GM21526 (cell line): ENCODE data around the gene CCL13.
"Not testable (repeated sequence)": the region's sequence is repeated elsewhere in the genome, so short reads cannot be mapped to it uniquely, and the experiment has no call there.

ENCODE experiments used
- ATAC-seq: cut with Tn5 transposase; IDR thresholded peaks from one replicate; pipeline ENCODE4 v1.9.1; 2021; ENCODE audit warnings: moderate library complexity; ENCODE audit not compliant: unreplicated experiment, low FRiP score

CCL13 gene

DNA sequence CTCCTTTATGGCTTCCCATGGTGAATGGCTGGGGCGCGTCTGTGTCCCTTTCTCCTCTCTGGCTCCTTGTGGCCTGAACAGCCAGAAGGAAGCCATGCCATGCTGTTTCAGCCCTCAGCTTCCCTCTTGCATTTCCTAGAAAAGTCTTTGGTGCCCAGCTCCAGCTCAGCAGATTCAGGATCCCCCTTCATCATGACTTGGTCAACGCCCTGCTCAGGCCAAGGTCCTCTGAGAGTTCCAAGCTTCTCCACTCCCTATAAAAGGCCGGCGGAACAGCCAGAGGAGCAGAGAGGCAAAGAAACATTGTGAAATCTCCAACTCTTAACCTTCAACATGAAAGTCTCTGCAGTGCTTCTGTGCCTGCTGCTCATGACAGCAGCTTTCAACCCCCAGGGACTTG, at the start of gene CCL13:
Gene CCL13, plus strand, starts transcription at position 287 of the 400 bp plus-strand sequence. Its CDS starts 47 bp downstream, at position 334.
- ATAC-seq = no peak

DNA sequence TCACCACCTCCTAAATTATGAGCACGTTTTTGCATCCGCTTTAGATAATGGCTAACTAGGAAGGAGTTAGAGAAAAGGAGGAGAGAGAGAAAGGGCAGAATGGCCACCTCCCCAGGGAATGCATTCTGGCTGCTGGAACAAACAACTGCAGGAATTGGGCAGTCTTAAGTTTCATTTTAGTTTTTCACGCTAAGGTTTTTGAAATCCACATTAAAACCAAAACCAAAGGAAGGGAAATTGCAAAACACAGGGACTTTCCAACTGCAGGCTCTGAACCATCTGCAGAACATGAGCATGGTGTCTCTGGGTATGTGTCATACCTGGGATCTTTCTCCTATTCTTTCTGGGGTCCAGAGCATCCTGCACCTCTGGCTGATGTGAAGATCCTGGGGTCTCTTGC, 49.2 kb upstream of the CCL13 start:
- ATAC-seq = no peak

DNA sequence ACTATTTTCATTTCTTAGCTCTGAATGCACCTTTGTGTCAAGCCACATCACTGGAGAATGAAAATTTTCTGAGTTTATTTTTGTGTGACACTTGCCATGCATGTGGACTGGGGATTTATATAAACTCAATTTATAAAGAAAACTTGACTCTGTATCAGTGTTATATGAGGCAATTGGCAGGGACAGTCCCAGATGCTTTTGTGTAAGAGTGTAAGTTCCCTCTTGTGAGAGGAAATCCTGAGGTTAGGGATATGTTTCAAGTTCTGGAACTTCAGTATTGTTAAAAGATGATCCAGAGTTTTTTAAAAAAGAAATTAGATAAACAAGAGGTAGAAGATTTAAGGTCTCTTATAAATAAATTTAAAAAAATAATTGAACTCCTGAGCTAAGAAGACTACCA, 47.9 kb upstream of the CCL13 start:
- ATAC-seq = no peak

DNA sequence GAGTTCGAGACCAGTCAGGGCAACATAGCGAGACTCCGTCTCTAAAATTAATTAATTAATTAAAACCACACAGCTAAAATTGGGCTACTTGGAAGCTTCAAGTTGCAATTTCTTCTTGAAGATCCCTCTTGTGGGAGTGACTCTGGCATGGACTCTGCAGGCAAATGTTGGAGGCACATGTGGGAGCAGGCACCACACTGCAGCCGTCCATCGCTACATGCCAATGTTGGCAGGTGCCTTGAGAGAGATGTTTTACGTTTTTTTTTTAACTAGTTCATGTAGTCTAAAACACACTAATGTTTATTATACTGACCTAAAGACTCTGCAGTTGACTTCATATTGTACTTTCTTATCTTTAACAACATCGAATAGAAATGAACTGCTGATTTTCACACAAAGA, 45.0 kb upstream of the CCL13 start:
- ATAC-seq = no peak

DNA sequence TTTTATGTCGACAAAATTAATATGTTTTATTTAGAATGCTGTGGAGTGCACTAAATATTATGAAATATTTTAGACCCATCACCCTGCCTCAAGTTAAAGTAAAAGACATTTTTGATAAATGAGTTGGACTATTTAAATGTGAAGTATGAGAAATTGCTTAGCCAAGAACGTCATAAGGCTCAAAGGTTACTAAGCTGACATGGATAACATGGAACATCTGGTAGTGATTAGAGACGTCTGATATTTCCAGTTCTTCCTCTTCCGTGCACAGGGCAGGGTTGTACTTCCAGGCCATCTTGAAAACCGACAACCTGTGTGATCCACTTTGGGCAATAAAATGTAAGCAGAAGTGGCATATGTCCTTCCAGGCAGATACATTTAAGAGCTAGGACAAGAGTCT, 44.2 kb upstream of the CCL13 start:
- ATAC-seq = no peak

DNA sequence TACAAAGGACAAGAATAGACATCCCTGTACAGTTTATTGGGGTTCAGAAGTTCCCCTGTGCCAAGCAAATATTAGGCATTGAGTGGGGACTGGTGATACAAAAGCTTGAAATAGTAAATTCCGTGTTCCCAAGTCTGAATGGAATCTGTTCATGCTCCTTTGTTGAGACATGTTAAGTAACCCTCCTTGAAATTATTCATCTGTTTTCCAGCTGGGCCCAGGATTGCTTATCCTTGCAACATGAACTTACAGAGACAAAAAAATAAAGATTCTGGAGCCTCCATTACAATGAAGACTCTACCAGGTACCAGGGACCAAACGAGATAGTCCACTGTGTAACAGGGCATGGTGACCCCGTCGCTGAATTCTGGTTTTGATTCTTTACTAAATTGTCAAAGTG, 43.1 kb upstream of the CCL13 start:
- no peak for ATAC-seq

DNA sequence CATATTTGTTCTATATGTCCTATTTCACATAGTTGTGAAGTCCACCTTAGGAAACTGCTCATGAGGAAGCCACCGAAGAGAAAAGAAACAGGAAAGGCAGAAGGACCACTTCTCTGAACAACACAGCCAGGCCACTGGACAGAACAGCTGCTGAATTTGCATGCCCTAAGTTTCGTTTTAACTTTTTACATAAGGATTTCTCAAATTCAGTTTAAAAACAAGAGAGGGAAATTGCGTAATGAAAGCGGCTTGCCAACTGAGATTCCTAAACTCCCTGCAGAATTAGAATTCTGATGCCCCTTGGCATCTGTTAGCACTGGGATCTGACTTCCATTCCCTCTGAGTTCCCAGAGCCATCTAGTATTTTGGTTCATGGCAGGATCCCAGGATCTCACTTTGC, 42.0 kb upstream of the CCL13 start:
- ATAC-seq = no peak

DNA sequence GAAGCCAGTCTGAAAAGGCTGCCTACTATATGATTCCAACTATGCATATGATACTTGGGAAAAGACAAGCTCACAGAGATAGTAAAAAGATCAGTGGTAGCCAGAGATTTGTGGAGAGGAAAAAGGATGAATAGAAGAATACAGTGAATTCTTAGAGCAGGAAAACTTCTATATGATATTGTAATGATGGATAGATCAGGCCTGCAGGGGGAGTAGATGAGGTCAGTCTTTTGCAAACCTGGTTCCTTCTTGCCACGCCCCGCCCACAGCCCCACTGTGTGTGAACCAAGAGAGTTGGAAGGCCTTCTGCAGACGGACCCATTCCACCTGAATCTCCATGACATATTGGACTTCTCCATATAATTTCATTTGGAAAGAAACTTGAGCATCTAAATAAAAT, 37.8 kb upstream of the CCL13 start:
- no peak for ATAC-seq

DNA sequence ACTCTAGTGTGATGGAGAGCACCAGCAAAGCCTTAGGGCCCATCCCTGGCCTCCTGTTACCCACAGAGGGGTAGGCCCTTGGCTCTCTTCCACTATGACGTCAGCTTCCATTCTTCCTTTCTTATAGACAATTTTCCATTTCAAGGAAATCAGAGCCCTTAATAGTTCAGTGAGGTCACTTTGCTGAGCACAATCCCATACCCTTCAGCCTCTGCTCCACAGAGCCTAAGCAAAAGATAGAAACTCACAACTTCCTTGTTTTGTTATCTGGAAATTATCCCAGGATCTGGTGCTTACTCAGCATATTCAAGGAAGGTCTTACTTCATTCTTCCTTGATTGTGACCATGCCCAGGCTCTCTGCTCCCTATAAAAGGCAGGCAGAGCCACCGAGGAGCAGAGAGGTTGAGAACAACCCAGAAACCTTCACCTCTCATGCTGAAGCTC, 37.2 kb upstream of the CCL13 start, which contains the start of gene CCL8:
Gene CCL8, plus strand, starts transcription at position 397 of the 445 bp plus-strand sequence. CDS start 67 bp downstream, outside the sequence.
- no peak for ATAC-seq

DNA sequence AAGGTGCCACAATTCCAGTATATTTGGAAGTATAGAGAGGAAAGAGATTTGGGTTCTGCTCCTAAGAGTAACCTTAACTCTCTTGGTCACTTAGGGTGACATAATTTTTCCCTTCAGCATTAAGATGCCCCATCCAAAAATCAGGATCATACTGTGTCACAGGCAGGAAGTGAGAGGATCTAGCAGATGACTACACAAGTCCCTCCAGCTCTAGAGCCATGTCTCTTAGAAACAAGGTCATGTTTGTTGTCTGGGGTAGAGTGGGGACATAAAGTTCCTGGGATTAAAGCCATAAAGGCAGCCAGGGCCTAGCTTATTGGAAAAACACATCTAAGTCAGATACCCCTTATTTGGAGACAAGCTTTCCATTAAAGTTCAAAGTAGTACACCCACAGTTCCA, 34.3 kb upstream of the CCL13 start:
- ATAC-seq = no peak

DNA sequence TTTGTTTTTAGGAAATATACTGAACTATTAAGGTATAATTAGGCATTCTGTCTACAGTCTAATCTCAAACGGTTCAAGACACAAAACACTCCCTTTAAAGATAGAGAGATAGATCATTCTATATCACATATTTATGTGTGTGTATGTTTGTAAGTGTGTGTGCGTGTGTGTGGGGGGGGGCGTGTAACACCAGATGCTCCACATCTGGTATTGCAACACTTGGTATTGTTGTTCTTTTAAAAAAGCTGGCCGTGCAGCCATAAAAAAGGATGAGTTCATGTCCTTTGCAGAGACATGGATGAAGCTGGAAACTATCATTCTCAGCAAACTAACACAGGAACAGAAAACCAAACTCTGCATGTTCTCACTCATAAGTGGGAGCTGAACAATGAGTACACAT, 28.7 kb upstream of the CCL13 start:
- not testable (repeated sequence) for ATAC-seq

DNA sequence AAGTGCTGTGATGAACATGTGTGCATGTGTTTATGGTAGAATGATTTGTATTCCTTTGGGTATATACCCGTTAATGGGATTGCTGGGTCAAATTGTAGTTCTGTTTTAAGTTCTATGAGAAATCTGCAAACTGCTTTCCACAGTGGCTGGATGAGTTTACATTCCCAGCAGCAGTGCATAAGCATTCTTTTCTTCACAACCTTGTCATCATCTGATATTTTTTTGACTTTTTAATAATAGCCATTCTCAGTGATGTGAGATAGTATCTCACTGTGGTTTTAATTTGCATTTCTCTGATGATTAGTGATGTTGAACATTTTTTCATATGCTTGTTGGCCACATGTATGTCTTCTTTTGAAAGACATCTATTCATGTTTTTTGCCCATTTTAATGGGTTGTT, 18.6 kb upstream of the CCL13 start:
- ATAC-seq = no peak

DNA sequence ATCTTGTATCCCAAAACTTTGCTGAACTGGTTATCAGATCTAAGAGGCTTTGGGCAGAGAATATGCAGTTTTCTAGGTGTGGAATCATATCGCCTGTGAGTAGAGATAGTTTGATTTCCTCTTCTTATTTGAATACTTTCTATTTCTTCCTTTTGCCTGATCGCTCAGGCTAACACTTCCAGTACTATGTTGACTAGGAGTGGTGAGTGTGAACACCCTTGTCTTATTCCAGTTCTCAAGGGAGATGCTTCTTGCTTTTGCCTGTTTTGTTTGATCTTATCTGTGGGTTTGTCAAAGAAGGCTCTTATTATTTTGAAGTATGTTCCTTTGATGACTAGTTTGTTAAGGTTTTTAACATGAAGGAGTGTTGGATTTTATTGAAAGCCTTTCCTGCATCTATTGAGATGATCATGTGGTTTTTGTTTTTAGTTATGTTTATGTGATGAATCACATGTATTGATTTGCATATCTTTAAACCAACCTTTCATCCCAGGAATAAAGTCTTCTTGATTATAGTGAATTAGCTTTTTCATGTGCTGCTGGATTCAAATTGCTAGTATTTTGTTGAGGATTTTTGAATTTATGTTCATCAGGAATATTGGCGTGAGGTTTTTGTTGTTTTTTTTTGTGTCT, 17.0 kb upstream of the CCL13 start:
- ATAC-seq = no peak

DNA sequence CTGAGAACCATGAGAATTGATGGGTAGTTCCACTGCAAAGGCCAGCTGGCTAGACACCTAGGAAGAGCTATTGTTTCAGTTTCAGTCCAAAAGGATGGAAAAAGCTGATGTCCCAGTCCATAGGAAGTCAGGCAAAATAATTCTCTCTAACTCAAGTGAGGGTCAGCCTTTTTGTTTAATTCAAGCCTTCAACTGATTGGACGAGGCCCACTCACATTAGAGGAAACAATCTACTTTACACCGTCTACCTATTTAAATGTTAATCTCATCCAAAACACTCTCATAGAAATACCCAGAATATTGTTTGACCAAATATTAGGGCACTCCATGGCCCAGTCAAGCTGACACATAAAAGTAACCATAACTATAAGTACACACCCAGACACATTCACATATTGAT, 14.4 kb upstream of the CCL13 start:
- ATAC-seq = no peak

DNA sequence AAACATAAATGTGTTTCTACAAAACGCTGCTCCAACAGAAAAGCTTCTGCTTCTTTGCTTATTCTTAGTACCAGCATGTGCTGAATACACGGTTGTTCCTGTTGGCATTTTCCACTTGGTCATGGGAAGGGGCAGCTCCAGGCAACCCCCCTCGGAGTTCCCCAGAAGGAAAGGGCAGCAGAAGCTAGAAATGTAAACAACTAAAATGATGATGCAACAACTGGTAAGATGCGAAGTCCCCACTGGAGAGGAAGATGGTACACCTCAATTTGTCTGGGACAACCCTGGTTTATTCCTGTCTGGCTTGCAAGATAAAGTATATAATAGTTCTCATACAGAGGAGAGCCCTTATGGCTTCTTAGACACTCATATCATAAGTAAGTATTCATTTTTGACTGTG, 9.2 kb upstream of the CCL13 start:
- no peak for ATAC-seq

DNA sequence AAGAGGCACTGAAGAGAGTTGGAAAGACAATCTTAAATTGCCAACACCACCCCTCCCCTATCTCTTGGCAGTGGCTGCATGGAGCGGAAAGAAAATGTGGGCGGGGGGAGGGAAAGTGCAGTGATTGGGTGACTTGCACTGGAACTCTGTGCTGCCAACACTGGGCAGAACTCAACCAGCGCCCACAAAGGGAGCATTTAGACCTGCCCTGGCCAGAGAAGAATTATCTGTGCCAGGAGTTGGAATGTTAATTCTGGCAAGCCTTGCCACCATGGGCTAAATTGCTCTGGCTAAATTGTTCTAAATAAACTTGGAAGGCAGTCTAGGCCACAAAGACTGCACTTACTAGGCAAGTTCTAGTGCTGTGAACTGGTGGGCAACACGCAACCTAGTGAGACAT, 6.5 kb upstream of the CCL13 start:
- ATAC-seq = no peak

DNA sequence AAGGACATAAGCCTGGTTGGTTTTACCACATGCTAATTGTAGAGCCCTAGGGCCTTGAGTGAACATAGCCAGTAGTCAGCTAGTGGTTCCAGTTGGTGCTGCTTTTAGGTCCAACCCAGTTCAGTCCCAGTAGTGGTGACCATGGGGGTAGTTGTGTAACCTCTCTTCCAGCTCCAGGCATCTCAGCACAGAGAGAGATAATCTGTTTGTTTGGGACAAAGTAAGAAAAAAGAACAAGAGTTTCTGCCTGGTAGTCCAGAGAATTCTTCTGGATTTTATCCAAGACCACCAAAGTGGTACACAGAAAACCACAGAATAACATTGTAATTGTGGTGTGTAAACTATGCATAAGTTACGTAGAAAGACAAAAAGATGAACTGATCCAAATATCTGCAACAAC, 5.2 kb upstream of the CCL13 start:
- no peak for ATAC-seq

DNA sequence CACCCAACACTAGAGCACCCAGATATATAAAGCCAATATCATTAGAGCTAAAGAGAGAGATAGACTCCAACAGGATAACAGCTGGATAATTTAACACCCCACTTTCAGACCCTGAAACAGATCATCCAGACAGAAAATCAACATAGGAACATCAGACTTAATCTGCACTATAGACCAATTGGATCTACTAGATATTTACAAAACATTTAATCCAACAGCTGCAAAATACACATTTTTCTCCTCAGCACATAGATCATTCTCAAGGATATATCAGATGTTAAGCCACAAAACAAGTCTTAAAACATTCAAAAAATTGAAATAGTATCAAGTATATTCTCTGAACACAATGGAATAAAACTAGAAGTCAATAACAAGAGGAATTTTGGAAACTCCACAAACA, 4.1 kb upstream of the CCL13 start:
- ATAC-seq = no peak

DNA sequence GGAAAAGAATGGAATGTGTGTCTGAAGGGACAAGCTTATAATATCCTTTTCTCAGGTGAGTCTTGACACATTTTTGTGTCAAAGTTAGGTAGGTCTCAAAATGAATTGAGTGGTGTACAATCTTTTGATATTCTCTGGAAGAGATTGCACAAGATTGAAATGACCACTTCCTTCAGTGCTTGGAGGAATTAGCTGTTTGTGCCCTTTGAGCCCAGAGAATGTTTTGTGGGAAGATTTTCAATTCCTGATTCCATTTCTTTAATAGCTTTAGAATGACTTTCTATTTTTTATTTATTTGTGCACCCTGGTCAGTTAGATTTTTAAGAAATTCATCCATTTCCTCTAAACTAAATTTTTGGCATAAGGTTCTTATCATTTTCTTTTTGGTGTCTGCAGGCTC, 1.6 kb upstream of the CCL13 start:
- no peak for ATAC-seq

DNA sequence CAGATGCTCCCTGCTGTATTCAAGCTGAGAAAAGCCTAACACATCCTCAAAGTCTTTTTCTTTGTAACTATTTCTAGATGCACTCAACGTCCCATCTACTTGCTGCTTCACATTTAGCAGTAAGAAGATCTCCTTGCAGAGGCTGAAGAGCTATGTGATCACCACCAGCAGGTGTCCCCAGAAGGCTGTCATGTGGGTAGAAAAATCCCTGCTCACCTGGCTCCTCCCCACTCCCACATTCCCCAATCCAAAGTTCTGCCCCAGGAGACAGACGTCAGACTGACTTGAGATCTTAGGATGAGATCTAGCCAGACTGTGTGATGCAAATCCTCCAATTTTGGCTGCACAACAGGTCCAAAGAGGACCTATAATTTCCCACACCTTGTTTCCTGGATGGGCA, 1.1 kb downstream of the CCL13 start:
- no peak for ATAC-seq

DNA sequence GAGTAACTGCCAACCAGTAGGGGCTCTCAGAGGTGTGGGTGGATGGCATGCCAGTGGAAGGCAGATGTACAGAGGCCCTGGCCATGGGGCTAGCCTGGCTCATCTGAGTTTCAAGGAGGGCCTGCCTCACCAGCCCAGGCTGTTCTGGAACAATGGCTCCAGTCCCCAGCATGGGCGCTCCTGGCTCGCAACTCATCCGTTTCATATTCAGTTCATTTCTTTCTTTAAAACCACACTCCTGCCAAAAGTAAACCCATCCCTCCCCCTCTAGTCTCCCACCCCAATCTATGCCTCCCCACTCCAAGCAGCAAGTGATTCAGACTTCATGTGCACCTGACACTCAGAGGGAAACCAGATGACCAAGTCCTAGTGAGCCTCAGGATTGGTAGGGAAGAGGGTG, 2.4 kb downstream of the CCL13 start:
- no peak for ATAC-seq

DNA sequence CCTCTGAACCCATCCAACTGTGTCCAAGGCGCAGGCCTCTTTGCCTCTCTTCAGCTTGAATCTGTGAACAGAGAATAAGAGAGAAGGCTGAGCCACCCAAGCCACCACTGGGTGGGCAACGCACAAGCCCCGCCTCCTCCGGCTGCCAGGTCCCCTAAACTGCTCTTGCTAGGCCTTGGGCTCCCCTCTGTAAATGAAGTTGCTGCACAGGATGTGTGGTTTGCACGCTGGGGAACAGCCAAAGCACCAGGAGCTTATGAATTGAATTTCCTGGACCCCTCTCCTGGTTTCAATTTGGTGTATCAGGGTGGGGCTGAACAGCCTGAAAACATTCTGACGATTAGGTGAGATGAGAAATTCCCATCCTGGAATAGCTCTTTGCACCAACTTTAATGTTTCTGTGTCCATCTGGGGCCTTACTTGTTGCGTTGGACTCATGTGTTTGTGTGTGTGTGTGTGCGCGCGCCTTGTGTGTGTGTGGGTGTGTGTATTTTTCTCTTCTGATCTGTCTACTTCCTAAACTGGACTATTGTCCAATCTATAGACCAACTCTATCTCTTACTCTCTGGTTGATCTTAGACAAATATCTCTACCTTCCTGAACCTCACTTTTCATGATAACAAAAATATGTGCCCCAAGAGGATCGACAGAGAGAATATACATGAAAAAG, 4.5 kb downstream of the CCL13 start:
- no peak for ATAC-seq
